Common myeloid progenitor, CD34-positive (primary cell): ENCODE data around the gene TAS1R1.

ENCODE experiments used
- CTCF ChIA-PET: fragments of 350-600 bp; sonication (Branson Sonifier 250); formaldehyde crosslinking; loops from one replicate; lab custom pipeline; 2021; ENCODE audit warnings: antibody characterized with exemption; lab: Charles Lee
- POLR2A ChIA-PET: fragments of 350-600 bp; sonication (Branson Sonifier 250); formaldehyde crosslinking; loops from one replicate; lab custom pipeline; 2021; ENCODE audit warnings: antibody characterized with exemption; lab: Charles Lee
- DNase-seq, 3 donors: peaks; one replicate each; pipeline versions ENCODE4 v3.0.0 to v3.0.0-alpha.2; 2013
- H3K27ac ChIP-seq, 2 experiments: 1 replicate in 1 of 2; 2 replicates in 1 of 2; pipeline ENCODE4 v1.7.0; 2013; ENCODE audit warnings: inconsistent platforms in 2 of 2, low read length in 2 of 2, mild to moderate bottlenecking in 2 of 2, low read depth in 1 of 2, moderate library complexity in 1 of 2; ENCODE audit not compliant: severe bottlenecking in 2 of 2, insufficient read depth in 1 of 2, poor library complexity in 1 of 2
- H3K27me3 ChIP-seq, 5 experiments: replicated peaks in 2 of 5; 1 replicate in 3 of 5; 2 replicates in 2 of 5; pipeline versions ENCODE4 v1.6.1 to v1.7.0; 2013; ENCODE audit warnings: low read length in 4 of 5, mild to moderate bottlenecking in 2 of 5, moderate library complexity in 2 of 5, inconsistent platforms in 1 of 5; ENCODE audit not compliant: insufficient read depth in 5 of 5, control insufficient read depth in 4 of 5
- H3K36me3 ChIP-seq, 4 experiments: 1 replicate in 2 of 4; 2 replicates in 2 of 4; pipeline versions ENCODE4 v1.6.1 to v1.7.0; 2013; ENCODE audit warnings: low read length in 3 of 4, control low read depth in 1 of 4, mild to moderate bottlenecking in 1 of 4; ENCODE audit not compliant: control insufficient read depth in 4 of 4, insufficient read depth in 4 of 4
- H3K4me1 ChIP-seq, 4 experiments: 1 replicate in 3 of 4; 2 replicates in 1 of 4; pipeline versions ENCODE4 v1.6.1 to v1.7.1; 2013; ENCODE audit warnings: low read length in 3 of 4, mild to moderate bottlenecking in 3 of 4, control low read depth in 1 of 4, inconsistent platforms in 1 of 4, moderate library complexity in 1 of 4; ENCODE audit not compliant: control insufficient read depth in 4 of 4, insufficient read depth in 4 of 4; ENCODE audit errors: control extremely low read depth in 1 of 4
- H3K4me3 ChIP-seq, 7 experiments: 1 replicate in 4 of 7; 2 replicates in 3 of 7; pipeline versions ENCODE4 v1.5.1 to v1.7.0; 2013; ENCODE audit warnings: mild to moderate bottlenecking in 7 of 7, low read length in 6 of 7, moderate library complexity in 6 of 7, inconsistent platforms in 2 of 7, low read depth in 2 of 7, control low read depth in 1 of 7; ENCODE audit not compliant: insufficient read depth in 4 of 7, control insufficient read depth in 1 of 7; ENCODE audit errors: extremely low read depth in 1 of 7
- H3K9me3 ChIP-seq, 5 experiments: 1 replicate in 4 of 5; 2 replicates in 1 of 5; pipeline versions ENCODE4 v1.6.1 to v1.7.1; 2013; ENCODE audit warnings: low read length in 4 of 5, mild to moderate bottlenecking in 2 of 5, inconsistent platforms in 1 of 5, low read depth in 1 of 5, moderate library complexity in 1 of 5; ENCODE audit not compliant: control insufficient read depth in 4 of 5, insufficient read depth in 2 of 5; ENCODE audit errors: control extremely low read depth in 1 of 5
- WGBS: methylation state at CpG from one replicate; pipeline ENCODE4 v1.1.5; 2013; ENCODE audit not compliant: insufficient coverage; 5-methylcytosine and 5-hydroxymethylcytosine counted together

The TAS1R1 gene

GRCh38 chr1:6519935-6520671 is 35.0 kb upstream of the TAS1R1 start:
- POLR2A ChIA-PET = no interaction called here
- Histone ChIP-seq H3K36me3 (peaks cover 0 to 11% (median 4%) of the 10 kb centered on the region in 4 experiments), H3K4me1 (no peaks in the 10 kb centered on the region), H3K27me3 (no peaks in the 10 kb centered on the region), H3K9me3 (no peaks in the 10 kb centered on the region), H3K4me3 (no peak overlapping the region), H3K27ac (no peak overlapping the region)
- DNase-seq = no peak
- WGBS = 86% methylated on average over 13 of the region's 13 CpGs
- CTCF ChIA-PET = interaction anchor here (1.0 to 1.2 kb wide), 2 partner anchors 28 to 77 kb away, joined by 3 read pairs; no protein-coding TSS in a partner anchor

GRCh38 chr1:6521536-6521935 is 33.6 kb upstream of the TAS1R1 start:
- no peak for DNase-seq
- 59% methylated on average over 4 of the region's 5 CpGs for WGBS
- Histone ChIP-seq H3K27ac (no peak overlapping the region), H3K36me3 (peaks cover 1 to 25% (median 11%) of the 10 kb centered on the region in 4 experiments), H3K9me3 (no peaks in the 10 kb centered on the region), H3K4me3 (no peak overlapping the region), H3K27me3 (no peaks in the 10 kb centered on the region), H3K4me1 (no peaks in the 10 kb centered on the region)
- POLR2A ChIA-PET = interaction anchor here (0.6 to 0.7 kb wide), 2 partner anchors 14 to 365 kb away, joined by 3 read pairs; no protein-coding TSS in a partner anchor
- CTCF ChIA-PET = interaction anchor here (0.8 to 2.4 kb wide), 9 partner anchors 9 to 78 kb away, joined by 3 to 13 read pairs (median 4); no protein-coding TSS in a partner anchor

- no peaks in the 10 kb centered on the region for H3K4me1 ChIP-seq
- DNase-seq = peak; percentile 14 to 28 (median 18)
- no peak overlapping the region for H3K27ac ChIP-seq
- POLR2A ChIA-PET = no interaction called here
- H3K4me3 ChIP-seq = no peak overlapping the region
- CTCF ChIA-PET = interaction anchor here (0.7 to 2.4 kb wide), 7 partner anchors 12 to 51 kb away, joined by 3 to 13 read pairs (median 3); no protein-coding TSS in a partner anchor
- no peaks in the 10 kb centered on the region for H3K27me3 ChIP-seq
- 65% methylated on average over 5 of the region's 6 CpGs for WGBS
- no peaks in the 10 kb centered on the region for H3K9me3 ChIP-seq
- H3K36me3 ChIP-seq = peaks cover 6 to 36% (median 20%) of the 10 kb centered on the region in 4 experiments
Measured at GRCh38 chr1:6523566-6523965, 31.5 kb upstream of the TAS1R1 start.

- no peaks in the 10 kb centered on the region for H3K9me3 ChIP-seq
- no peak overlapping the region for H3K27ac ChIP-seq
- no peaks in the 10 kb centered on the region for H3K27me3 ChIP-seq
- WGBS = 96% methylated on average over 9 of the region's 11 CpGs
- peaks cover 13 to 50% (median 35%) of the 10 kb centered on the region in 4 experiments for H3K36me3 ChIP-seq
- H3K4me3 ChIP-seq = no peak overlapping the region
- POLR2A ChIA-PET = no interaction called here
- no peaks in the 10 kb centered on the region for H3K4me1 ChIP-seq
- CTCF ChIA-PET = interaction anchor here (0.6 kb wide), 1 partner anchor 35 kb away, joined by 3 read pairs; no protein-coding TSS in a partner anchor
- DNase-seq = no peak
Measured at GRCh38 chr1:6526316-6526715, 28.8 kb upstream of the TAS1R1 start.

GRCh38 chr1:6528492-6528891 is 26.6 kb upstream of the TAS1R1 start:
- no peaks in the 10 kb centered on the region for H3K9me3 ChIP-seq
- no peak overlapping the region for H3K4me3 ChIP-seq
- ChIA-PET CTCF (interaction anchor here (1.1 to 1.2 kb wide), 2 partner anchors 40 to 42 kb away, joined by 3 to 4 read pairs; no protein-coding TSS in a partner anchor), POLR2A (no interaction called here)
- 97% methylated on average over 5 of the region's 7 CpGs for WGBS
- DNase-seq = no peak
- H3K36me3 ChIP-seq = peaks cover 27 to 72% (median 54%) of the 10 kb centered on the region in 4 experiments
- no peaks in the 10 kb centered on the region for H3K4me1 ChIP-seq
- H3K27me3 ChIP-seq = no peaks in the 10 kb centered on the region
- no peak overlapping the region for H3K27ac ChIP-seq

- POLR2A ChIA-PET = no interaction called here
- WGBS = 95% methylated on average over 10 of the region's 13 CpGs
- H3K4me1 ChIP-seq = no peaks in the 10 kb centered on the region
- no peak overlapping the region for H3K4me3 ChIP-seq
- no peaks in the 10 kb centered on the region for H3K9me3 ChIP-seq
- H3K27me3 ChIP-seq = no peaks in the 10 kb centered on the region
- H3K36me3 ChIP-seq = peaks cover 28 to 71% (median 59%) of the 10 kb centered on the region in 4 experiments
- H3K27ac ChIP-seq = no peak overlapping the region
- DNase-seq = no peak
- CTCF ChIA-PET = interaction anchor here (0.8 to 1.2 kb wide), 2 partner anchors 8 to 22 kb away, joined by 3 read pairs; no protein-coding TSS in a partner anchor
Measured at GRCh38 chr1:6530504-6531160, 24.5 kb upstream of the TAS1R1 start.
